HG03439 (cell line): ENCODE measurements around the gene ADNP.

Source experiments
- ATAC-seq: cut with Tn5 transposase; IDR thresholded peaks from one replicate; pipeline ENCODE4 v1.9.1; 2021; ENCODE audit warnings: mild to moderate bottlenecking, moderate library complexity; ENCODE audit not compliant: unreplicated experiment

The ADNP gene

DNA sequence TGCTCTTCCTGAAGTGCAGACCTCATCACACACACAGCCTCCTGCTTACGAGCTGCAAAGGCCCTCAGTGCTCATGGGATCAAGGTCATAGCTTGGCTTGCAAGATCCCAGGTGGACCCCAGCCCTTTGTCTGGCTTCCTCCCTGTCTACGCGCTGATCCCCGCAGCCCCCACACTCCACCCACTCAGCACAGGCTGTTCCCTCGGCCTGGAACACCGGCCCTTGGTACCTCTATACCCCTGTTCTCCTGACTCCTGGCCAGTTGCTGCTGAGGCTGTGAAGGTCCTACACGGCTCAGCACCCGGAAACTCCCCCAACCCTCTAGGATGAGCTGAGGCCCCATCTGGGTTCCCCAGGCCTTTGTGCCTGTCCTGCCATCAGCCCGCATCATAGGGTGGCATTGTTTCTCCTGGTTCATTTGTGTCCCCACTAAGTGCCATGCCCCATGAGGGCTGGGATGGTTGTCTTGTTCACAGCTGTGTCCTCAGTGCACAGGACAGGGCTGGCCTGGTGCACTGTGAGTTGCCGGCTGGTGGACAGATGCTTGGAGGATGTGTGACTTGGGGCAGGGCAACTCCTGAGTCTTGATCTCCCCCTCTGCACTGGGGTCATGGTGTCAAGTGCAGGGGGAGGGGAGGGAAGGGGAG is 57.0 kb downstream of the ADNP start:
- ATAC-seq: no peak

DNA sequence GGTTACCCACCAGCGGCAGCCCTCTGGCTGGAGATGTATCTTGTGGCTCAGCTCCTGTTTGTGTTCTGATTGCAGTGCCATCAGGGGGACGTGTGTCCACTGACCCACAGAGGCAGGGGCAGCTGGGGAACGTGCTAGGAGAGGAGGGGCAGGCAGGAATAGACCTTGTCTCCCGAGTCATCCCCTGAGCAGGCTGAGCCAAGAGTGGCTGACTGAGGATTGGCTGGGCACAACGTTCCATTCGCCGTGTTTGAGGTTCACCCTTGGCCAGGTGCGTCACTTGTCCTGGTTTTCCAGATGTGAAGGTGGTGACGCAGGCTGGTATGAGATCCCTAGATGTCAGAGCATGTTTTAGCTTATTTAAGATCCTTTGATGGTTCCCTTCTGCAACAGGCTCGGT is 57.7 kb downstream of the ADNP start:
- ATAC-seq: no peak

DNA sequence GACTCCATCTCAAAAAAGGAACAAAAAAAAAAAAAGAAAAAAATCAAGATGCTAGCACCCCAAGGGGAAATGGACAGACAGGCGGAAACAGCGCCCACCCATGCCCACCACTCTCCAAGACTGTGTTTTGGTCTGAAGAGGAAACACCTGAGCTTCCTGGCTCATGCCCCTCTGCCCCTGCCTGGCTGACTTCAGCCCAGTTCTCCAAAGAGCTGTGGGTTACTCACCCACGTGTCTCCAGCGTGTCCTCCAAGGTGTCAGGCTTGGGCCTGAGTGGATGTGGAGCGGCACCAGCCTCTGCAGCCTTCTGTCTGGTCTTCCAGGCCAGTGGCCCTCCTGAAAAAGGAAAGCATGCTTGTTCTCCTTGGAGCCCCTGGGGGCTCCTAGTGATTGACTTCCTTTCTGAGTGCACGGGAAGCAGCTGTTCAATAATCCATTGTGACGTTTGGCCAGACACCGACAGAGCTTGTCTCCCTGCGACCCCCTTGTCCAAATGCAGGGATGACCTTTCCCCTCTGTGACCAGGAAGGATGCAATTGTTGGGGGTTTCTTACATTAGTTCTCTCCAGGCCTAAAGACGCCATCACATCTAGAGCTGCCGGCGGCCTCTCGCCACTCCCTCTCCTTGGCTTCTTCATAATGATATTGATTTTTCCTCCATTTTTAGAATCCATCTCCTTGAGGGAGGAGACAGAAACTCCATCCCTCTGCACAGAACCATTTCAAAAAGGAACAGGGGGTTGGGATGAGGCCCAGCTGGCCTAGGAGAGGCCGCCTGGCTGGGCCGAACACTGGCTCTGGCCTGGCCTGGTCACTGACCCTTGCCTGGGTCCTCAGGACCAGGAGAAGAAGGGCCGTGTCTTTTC is 58.4 kb downstream of the ADNP start:
- no peak for ATAC-seq

DNA sequence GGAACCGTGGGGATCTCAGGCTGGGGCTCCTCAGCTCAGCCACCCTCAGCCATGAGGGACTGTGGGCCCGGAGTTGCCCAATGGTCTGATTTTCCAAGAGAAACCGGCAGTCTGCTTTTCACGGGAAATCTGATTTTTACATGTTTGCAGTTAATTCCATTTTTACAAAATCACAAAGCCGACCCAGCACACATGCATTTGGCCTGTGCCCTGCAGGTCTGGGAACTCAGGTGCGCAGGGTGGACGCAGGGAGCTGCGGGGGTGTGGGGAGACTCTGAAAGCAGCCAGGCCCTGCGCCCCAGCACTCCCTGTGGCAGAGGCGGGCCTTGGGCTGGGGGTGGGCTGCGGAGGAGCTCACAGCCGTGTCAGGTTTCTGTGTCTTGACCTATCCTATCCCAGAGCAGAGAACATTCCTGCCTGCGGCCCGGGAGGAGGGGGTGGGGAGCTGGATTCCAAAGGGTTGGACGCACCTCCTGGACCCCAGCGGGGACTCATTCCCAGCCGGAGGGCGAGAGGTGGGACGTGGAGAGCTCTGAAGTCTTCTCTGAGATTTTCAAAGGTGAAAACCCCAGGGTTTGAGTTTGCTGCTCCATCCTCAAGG is 60.6 kb downstream of the ADNP start:
- ATAC-seq: no peak

DNA sequence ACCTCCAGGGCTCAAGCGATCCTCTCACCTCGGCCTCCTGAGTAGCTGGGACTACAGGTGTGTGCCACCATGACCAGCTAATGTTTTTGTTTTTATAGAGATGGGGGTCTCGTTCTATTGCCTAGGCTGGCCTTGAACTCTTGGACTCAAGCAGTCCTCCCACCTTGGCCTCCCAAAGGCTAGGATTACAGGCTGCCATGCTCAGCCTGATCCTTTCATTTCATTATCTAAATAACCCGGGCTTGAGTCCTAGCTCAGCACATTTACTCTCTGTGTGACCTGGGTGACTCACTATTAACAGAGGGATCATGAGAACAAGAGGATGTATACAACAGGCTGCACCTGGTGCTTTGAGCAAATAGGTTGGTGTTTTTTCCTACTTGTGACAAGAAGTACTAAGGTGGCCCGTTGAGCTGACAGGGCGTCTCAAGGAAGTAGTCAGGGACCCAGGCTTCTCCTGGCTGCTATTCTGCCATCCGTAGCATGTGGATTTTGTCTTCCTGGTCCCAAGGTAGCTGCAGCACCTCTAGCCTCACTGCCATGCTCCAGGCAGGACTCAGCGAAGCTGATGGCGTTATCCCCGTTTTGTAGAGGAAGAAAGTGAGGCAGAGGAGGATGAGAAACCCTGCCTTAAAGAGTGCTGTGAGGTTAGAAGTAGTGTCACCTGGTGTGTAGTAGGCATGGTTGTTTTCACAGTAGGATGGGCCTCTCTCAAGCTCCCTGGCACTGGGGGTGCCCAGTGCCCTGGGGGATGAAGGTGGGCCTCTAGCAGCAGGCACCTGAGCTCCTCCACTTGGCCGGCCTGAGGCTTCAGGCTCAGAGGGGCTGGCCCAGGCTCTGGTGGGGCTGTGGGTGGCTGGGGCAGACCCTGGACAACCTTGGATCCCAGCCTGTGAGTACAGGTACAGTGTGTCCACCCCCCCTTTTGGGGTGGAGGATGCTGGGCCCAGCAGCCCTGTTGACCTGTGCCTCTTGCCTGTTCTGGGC is 62.4 kb downstream of the ADNP start:
- no peak for ATAC-seq

DNA sequence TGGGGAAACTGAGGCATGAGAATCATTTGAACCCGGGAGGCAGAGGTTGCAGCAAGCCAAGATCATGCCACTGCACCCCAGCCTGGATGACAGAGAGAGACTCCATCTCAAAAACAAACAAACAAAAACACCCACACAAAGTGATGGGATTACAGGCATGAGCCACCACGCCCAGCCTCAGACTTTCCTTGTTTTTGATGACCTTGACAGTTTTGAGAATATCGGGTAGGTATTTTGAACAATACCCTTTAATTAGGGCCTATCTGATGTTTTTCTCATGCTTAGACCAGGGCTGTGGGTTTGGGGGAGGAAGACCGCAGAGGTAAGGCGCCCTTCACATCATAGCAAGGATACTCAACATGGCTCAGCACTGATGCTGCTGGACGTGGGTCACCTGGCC is 63.4 kb downstream of the ADNP start:
- no peak for ATAC-seq

DNA sequence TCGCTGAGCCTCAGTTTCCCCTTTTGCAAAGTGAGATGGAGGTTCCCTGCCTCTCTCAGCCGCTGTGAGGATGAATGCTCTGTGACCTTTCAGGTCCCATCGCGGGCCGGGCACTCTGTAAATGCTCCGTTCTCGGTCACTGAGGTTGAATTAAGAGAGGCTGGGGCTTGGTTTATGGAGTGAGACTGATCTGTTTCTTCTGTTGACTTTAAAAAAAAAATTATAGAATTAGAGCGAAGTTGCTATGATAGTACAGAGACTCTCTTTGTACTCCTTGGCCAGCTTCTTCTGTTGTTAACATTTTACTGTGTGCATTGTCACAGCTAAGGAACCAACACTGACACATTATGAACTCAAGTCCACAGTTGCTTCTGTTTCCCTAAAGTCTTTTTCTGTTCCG is 64.4 kb downstream of the ADNP start:
- ATAC-seq: no peak

DNA sequence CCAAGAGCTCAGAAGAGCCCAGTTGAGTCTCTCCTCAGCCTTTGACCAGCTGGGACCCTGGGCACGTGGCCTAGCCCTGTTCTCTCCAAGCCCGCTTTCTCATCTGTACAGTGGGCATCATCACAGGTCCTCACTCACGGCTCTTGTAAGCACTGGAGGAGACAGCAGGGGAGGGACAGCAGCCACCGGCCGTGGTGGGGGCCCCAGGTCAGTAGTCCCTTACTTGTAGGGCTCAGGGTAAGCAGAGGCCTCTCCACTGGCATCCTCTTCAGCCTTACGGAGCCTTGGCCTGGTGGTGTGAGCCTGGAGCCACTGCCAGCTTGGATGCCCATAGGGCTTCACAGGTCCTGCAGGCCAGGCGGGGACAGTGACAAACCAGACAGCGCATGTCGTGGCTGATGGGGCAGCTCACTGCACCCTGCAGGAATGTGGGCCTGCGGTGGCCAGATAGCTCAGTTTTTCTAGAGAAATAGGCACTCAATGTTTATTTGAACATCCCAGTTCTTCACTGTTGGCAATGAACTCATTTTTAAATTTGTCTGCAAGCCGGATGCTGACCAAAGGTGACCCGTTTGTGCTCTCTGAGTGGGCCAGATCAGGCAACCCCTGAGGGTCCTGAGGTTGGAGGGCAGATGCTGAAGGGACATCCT is 65.1 kb downstream of the ADNP start:
- ATAC-seq: no peak

DNA sequence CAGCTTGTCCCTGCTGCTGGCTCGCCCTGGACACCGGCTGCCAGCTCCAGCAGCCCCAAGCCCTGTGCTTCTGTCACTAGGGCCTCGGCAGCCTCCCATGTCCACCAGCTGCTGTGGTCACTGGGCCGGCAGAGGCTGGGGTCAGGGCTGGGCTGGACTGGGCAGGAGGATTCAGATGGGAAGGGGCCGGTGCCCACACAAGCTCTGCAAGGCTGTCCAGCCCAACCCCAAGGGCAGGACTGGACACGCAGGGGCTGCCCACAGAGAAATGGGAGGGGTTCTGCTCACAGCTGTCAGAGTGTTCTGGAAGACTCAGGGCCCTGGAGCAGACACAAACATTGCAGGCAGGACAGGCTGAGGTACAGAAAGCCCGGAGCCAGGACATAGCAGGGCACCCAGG is 65.6 kb downstream of the ADNP start:
- no peak for ATAC-seq

DNA sequence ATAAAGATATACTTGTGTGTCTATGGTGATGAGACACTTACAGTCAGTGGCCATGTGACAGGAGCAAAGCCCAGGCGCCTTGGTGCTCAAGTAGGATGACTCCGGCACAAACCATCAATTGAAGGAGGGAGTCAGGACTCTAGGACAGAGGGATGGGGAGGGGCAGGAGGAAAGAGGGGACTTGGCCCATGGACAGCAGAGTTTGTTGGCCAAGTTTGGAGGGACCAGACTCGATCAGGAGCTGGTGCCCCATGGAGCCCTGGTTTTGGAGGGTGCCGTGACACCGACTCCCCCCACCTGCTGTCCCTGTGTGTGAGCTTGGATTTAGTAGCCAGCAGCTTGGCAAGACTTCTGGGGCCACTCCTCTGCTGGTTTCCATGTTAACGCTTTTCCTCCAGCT is 66.1 kb downstream of the ADNP start:
- no peak for ATAC-seq

DNA sequence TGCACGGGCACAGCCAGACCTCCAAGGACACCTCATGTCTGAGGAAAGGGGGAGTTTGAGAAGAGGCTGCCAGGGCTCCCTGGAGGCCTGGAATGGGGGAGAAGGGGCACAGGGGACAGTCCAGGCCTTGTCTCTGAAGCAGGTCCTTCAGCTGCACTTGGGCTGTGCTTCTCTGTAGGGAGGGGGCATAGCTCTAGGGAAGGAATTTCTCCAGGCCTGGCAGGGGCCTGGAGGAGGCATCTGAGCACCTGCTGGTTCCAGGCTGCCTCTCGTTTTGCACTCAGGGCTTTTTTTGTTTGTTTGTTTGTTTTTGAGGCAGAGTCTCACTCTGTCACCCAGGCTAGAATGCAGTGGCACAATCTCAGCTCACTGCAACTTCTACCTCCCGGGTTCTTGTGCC is 68.7 kb downstream of the ADNP start:
- no peak for ATAC-seq

DNA sequence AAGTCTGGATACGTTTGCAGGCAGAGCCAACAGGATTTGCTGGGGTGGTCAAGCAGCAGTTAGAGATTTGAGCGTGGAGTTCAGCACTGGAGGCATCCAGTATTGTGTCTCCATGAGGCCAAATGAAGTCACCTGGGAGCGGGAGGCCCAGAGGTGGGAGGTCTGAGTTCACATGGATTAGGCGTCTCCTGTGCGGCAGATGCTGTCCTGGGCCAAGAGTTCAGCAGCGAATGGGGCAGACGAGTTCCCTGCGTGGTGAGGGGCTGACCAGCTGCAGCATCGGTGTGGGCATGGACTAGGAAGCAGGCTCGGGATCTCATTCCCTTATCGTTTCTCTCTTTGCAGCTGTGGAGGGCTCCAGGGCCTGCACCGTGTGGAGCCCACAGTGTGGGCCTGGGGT is 70.2 kb downstream of the ADNP start:
- no peak for ATAC-seq

DNA sequence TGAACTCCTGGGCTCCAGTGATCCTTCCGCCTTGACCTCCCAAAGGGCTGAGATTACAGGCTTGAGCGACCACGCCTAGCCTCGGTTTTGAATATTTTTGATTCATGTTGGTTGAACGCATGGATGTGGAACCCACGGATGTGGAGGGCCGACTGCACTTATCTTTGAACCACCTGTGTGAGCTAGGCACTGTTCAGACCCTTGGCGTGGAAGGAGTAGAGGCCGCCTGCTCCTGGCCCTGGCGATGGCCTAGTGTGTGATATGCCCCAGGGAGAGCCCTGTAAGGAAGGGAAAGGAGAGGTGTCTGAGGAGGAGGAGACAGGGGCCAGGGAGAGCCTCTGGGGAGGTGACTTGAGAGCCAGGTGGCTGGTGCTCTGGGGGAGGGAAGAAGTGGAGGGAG is 72.1 kb downstream of the ADNP start:
- ATAC-seq: no peak

DNA sequence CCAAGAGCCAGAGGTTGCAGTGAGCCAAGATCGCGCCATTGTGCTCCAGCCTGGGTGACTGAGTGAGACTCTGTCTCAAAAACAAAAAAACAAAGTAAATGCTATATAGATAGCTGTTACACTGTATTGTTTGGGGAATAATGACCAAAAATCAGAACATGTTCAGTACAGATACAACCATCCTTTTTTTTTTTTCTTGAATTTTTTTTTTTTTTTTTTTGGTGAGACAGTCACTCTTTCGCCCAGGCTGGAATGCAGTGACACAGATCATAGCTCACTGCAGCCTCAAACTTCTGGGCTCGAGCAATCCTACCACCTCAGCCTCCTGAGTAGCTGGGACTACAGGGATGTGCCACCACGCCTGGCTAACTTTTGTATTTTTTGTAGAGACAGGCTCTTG is 72.7 kb downstream of the ADNP start:
- ATAC-seq: no peak

DNA sequence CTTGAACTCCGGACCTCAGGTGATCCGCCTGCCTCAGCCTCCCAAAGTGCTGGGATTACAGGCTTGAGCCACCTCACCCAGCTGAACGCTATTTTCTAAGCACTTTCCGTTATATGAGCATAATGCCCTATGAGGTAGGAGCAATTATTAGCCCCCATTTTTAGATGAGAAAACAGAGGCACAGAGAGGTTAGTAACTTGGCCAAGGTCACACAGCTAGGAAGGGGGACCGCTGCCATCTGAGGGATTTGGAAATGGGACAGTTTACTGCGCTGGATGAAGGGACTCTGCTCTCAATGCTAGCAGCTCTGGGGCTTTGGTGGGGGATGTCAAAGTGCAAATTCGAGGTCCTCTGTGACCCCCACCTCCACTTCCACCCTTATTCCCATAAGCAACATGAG is 73.9 kb downstream of the ADNP start:
- ATAC-seq: no peak

DNA sequence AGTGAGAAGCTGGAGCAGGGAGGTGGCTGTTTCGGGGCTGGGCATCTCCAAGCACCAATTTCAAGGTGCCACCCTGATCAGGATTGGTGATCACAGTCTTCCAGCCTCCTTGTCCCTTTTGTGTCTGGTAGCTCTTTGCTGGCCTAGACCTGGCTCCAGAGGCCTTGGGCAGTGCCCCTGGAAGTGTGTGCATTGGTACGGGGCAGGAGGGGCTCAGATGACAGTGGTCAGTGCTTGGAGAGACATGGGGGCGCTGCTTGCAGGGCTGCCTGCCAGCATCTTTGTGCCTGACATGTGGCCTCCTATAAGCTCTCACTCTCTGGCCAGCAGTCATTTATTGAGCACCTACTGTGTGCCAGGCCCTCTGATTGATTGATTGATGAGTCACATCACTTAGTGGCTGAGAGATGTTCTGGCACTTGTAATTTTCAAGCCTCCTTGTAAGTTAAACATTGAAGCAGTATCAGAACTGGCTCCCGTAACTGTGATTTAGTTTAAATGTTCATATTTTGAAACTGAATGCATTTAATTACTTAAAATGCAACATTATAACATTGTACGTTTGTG is 74.7 kb downstream of the ADNP start:
- ATAC-seq: no peak

DNA sequence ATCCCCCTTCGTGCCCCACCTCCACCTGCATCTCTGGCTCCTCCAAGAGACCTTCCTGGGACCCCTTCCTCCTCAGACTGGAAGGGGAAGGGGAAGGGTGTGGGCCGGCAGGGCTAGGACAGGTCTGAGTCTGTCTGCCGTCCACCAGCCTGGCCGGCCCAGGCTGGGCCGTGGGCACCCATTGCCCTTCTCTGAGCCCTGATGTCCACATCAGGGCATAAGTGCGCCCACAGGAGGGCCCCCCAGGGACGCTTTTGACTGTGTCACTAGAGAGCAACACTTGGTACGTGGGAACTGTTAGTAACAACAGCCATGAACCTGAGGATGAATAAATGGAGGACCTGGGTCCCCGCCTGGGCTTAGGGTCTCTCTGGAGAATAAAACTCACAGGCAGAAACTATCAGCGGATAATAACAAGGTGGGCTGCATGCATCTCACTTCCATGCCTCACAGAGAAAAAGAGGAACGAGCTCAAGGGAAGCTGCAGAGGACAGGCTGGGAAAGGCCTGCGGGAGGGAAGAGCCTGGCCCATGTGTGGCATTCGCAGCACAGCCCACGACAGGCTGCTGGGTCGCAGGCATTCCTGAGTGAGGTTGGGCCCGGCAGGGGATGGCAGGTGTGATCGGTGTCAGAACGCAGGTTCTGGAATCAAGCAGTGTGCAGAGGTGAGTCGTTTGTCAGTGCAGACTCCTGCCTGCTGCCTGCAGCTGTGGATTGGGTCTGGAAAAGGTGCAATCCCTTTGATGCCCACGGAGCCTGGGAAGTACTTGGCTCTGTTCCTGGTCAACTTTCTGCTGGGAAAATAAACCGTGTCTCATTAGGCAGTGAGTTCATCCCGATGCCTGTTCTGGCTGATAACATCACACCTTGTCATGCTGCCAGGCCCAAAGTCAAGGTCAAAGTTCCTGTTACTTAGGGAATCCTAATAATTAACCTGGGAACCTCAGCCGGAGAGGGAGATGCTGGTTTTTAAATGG is 75.5 kb downstream of the ADNP start:
- no peak for ATAC-seq

DNA sequence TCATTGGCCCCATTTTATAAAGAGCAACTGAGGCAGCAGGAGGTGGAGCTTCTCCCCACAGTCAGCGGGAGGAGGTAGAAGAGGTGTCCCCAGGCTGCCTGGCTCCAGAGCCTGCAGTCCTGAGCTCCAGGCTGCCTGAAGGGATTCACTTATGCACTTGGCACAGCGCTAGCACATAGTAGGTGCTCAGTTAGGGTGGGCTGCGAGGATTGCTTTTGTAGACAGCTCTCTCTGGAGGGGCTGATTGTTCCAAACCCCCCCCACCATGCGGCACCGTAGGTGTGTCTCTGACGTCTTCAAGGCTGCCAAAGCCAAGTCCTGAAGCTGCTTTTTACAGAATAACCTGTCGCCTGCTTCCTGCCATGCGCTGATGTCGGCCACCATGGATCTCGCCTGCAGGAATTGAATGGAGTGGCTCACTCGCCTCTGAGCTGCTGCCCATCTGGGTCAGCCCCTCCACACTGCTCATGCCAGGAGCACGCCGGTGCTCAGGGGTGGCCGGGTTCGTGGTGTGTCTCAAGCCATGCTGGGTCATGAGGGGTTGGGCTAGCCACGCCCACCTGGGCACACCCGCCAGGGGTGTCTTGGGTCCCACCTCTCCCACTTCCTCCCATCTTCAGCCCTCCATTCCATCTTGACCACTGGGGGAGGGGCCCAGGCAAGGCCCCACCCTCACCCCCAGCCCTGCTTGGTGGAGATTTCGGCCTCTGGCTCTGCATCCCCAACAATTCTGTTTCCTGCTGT is 76.6 kb downstream of the ADNP start:
- ATAC-seq: no peak
